HEK293T (cell line): ENCODE results near the gene NT5DC2.

Experiments
- ARNT ChIP-seq: fragments of 450-650 bp; IDR thresholded peaks from 2 replicates; pipeline ENCODE4 v1.6.1; 2017; ENCODE audit warnings: mild to moderate bottlenecking
- BHLHE40 ChIP-seq: fragments of 450-650 bp; IDR thresholded peaks from 2 replicates; pipeline ENCODE4 v1.6.1; 2016; ENCODE audit warnings: mild to moderate bottlenecking, moderate library complexity, borderline replicate concordance
- CTBP1 ChIP-seq: fragments of 450-650 bp; IDR thresholded peaks from 2 replicates; pipeline ENCODE4 v1.6.1; 2016; ENCODE audit warnings: borderline replicate concordance
- FOXM1 ChIP-seq: fragments of 450-650 bp; IDR thresholded peaks from 2 replicates; pipeline ENCODE4 v1.6.1; 2017; ENCODE audit warnings: mild to moderate bottlenecking, borderline replicate concordance
- NFRKB ChIP-seq: fragments of 450-650 bp; IDR thresholded peaks from 2 replicates; pipeline ENCODE4 v1.6.1; 2016; ENCODE audit warnings: mild to moderate bottlenecking, moderate library complexity
- SP1 ChIP-seq: fragments of 450-650 bp; IDR thresholded peaks from 2 replicates; pipeline ENCODE4 v1.6.1; 2017
- TARDBP ChIP-seq: fragments of 450-650 bp; IDR thresholded peaks from 2 replicates; pipeline ENCODE4 v1.6.1; 2016
- ZNF384 ChIP-seq: fragments of 450-650 bp; IDR thresholded peaks from 2 replicates; pipeline ENCODE4 v1.6.1; 2016

- TF ChIP-seq SP1 (no peak), TARDBP (no peak), ZNF384 (no peak), ARNT (no peak), BHLHE40 (no peak), NFRKB (no peak), FOXM1 (no peak), CTBP1 (no peak)
Observed at GRCh38 chr3:52534281-52535183, 875 bp upstream of the NT5DC2 start.
